ENCODE results near the gene DROSHA.

DROSHA gene

DNA sequence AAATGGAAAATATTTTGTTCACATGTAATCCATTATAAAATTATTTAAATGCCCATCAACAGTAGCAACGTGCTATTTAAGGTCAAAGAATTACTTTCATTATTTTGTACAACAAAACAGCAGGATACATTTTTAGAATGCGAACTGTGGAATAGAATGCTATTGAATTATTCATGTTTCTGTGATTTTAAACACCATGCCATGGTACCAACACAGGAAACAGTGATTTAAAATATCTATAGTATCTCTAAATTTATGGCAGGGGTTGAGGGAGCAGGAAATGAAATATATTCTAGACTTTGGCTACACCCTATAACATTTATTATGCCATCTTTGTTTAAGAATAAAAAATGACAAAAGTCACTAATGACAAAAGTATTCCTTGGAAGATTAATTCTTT, 62.4 kb downstream of the DROSHA start:
- TF ChIP-seq EZH2phosphoT487 (IDR thresholded peaks at IDR 0.05; ENCODE audit: borderline replicate concordance, low read length) = no peak
- TF ChIP-seq, protein P1, sequence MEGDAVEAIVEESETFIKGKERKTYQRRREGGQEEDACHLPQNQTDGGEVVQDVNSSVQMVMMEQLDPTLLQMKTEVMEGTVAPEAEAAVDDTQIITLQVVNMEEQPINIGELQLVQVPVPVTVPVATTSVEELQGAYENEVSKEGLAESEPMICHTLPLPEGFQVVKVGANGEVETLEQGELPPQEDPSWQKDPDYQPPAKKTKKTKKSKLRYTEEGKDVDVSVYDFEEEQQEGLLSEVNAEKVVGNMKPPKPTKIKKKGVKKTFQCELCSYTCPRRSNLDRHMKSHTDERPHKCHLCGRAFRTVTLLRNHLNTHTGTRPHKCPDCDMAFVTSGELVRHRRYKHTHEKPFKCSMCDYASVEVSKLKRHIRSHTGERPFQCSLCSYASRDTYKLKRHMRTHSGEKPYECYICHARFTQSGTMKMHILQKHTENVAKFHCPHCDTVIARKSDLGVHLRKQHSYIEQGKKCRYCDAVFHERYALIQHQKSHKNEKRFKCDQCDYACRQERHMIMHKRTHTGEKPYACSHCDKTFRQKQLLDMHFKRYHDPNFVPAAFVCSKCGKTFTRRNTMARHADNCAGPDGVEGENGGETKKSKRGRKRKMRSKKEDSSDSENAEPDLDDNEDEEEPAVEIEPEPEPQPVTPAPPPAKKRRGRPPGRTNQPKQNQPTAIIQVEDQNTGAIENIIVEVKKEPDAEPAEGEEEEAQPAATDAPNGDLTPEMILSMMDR (IDR thresholded peaks at IDR 0.05; ENCODE audit: low read depth, low read length, poor library complexity, severe bottlenecking) = no peak
- no peak overlapping the region for H3K27ac ChIP-seq (ENCODE audit: low read depth, low read length)
- H3F3A ChIP-seq (ENCODE audit: control insufficient read depth, insufficient read depth) = no peaks in the 10 kb centered on the region
- no peak overlapping the region for H3K4me2 ChIP-seq (ENCODE audit: low read length)
- no peaks in the 10 kb centered on the region for H3K79me2 ChIP-seq (ENCODE audit: control insufficient read depth, low read length)
- H3K36me3 ChIP-seq (ENCODE audit: control insufficient read depth, low read length) = peaks cover 62% of the 10 kb centered on the region
- no peaks in the 10 kb centered on the region for H4K20me1 ChIP-seq (ENCODE audit: control insufficient read depth, insufficient read depth, low read depth, low read length)
- H3K9me3 ChIP-seq (ENCODE audit: control insufficient read depth, insufficient read depth, low read length) = no peaks in the 10 kb centered on the region
- H3K4me1 ChIP-seq (ENCODE audit: control insufficient read depth, low read length) = no peaks in the 10 kb centered on the region
- H3K27me3 ChIP-seq (ENCODE audit: control insufficient read depth, low read length) = no peaks in the 10 kb centered on the region
- H3K4me3 ChIP-seq (ENCODE audit: low read length) = no peak overlapping the region
- no peaks in the 10 kb centered on the region for H3K9me2 ChIP-seq (replicated peaks; ENCODE audit: control insufficient read depth, low read length)

DNA sequence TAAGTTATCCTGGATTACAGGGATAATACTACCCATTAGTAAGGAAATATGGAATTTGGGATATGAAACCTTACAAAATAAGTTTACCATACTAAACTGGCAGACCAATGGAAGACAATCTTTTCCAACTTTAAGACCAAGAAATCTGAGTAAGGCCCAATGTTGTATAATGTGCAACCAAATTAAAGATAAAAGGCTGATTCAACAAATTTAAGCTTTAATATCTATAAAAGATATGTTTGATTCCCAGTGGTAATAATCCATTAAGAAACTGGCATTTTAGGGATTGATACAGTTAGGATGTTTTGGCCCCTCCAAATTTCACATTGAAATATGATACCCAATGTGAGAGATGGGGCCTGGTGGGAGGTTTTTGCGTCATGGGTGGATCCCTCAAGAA, 66.6 kb downstream of the DROSHA start:
- no peak overlapping the region for H3K4me3 ChIP-seq (ENCODE audit: low read length)
- H3K79me2 ChIP-seq (ENCODE audit: control insufficient read depth, low read length) = no peaks in the 10 kb centered on the region
- no peak overlapping the region for H3K4me2 ChIP-seq (ENCODE audit: low read length)
- H3K27ac ChIP-seq (ENCODE audit: low read depth, low read length) = no peak overlapping the region
- H4K20me1 ChIP-seq (ENCODE audit: control insufficient read depth, insufficient read depth, low read depth, low read length) = no peaks in the 10 kb centered on the region
- peaks cover 86% of the 10 kb centered on the region for H3K36me3 ChIP-seq (ENCODE audit: control insufficient read depth, low read length)
- H3F3A ChIP-seq (ENCODE audit: control insufficient read depth, insufficient read depth) = no peaks in the 10 kb centered on the region
- no peaks in the 10 kb centered on the region for H3K27me3 ChIP-seq (ENCODE audit: control insufficient read depth, low read length)
- TF ChIP-seq, protein P1 (IDR thresholded peaks at IDR 0.05; ENCODE audit: low read depth, low read length, poor library complexity, severe bottlenecking) = no peak
- no peak for TF ChIP-seq EZH2phosphoT487 (IDR thresholded peaks at IDR 0.05; ENCODE audit: borderline replicate concordance, low read length)
- no peaks in the 10 kb centered on the region for H3K4me1 ChIP-seq (ENCODE audit: control insufficient read depth, low read length)
- no peaks in the 10 kb centered on the region for H3K9me2 ChIP-seq (replicated peaks; ENCODE audit: control insufficient read depth, low read length)
- H3K9me3 ChIP-seq (ENCODE audit: control insufficient read depth, insufficient read depth, low read length) = peaks cover 7% of the 10 kb centered on the region

DNA sequence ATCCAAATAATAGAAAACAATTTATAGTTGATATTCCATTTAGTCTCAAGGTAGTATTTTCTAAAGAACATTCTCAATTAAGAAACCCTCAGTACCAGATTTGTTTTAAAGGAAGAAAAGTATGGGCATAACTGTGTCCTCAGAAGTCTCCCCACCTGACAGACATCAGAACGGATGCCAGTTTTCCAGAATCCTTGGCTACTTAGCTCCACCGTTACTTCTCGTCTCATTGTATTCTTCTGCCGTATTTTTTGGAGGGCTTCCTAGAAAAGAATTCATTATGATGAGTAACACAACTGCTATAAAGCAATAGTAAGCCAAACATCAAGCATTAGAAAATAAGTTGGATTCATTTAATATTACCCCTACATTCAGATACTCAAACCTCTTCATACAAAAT, 67.8 kb downstream of the DROSHA start:
- no peaks in the 10 kb centered on the region for H3F3A ChIP-seq (ENCODE audit: control insufficient read depth, insufficient read depth)
- H3K9me3 ChIP-seq (ENCODE audit: control insufficient read depth, insufficient read depth, low read length) = peaks cover 7% of the 10 kb centered on the region
- H3K27ac ChIP-seq (ENCODE audit: low read depth, low read length) = no peak overlapping the region
- H3K9me2 ChIP-seq (replicated peaks; ENCODE audit: control insufficient read depth, low read length) = no peaks in the 10 kb centered on the region
- H3K4me3 ChIP-seq (ENCODE audit: low read length) = no peak overlapping the region
- TF ChIP-seq, protein P1 (IDR thresholded peaks at IDR 0.05; ENCODE audit: low read depth, low read length, poor library complexity, severe bottlenecking) = no peak
- no peak for TF ChIP-seq EZH2phosphoT487 (IDR thresholded peaks at IDR 0.05; ENCODE audit: borderline replicate concordance, low read length)
- no peaks in the 10 kb centered on the region for H3K79me2 ChIP-seq (ENCODE audit: control insufficient read depth, low read length)
- H4K20me1 ChIP-seq (ENCODE audit: control insufficient read depth, insufficient read depth, low read depth, low read length) = no peaks in the 10 kb centered on the region
- no peaks in the 10 kb centered on the region for H3K27me3 ChIP-seq (ENCODE audit: control insufficient read depth, low read length)
- peaks cover 91% of the 10 kb centered on the region for H3K36me3 ChIP-seq (ENCODE audit: control insufficient read depth, low read length)
- no peaks in the 10 kb centered on the region for H3K4me1 ChIP-seq (ENCODE audit: control insufficient read depth, low read length)
- no peak overlapping the region for H3K4me2 ChIP-seq (ENCODE audit: low read length)

DNA sequence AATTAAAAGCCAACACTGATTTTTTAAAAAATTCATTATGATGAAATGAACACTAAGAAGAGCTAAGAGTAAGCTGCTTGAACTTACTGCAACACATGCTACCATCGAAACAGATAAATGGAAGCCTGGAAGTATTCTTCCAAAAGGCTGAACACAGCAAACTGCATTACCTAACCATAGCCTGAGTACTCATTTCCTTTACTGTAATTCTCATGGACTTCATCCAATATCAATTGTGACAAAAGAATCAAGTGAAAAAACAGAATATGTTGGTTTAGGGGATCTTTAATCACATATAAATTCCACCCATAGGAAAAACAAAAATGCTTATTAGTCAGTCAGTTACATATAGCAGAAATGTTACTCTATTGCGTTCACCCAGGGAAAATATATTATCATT, 68.5 kb downstream of the DROSHA start:
- H3K9me3 ChIP-seq (ENCODE audit: control insufficient read depth, insufficient read depth, low read length) = peaks cover 7% of the 10 kb centered on the region
- H3K4me3 ChIP-seq (ENCODE audit: low read length) = no peak overlapping the region
- H3K27me3 ChIP-seq (ENCODE audit: control insufficient read depth, low read length) = no peaks in the 10 kb centered on the region
- H3K36me3 ChIP-seq (ENCODE audit: control insufficient read depth, low read length) = peaks cover 90% of the 10 kb centered on the region
- no peaks in the 10 kb centered on the region for H3K9me2 ChIP-seq (replicated peaks; ENCODE audit: control insufficient read depth, low read length)
- H3K4me1 ChIP-seq (ENCODE audit: control insufficient read depth, low read length) = no peaks in the 10 kb centered on the region
- no peak overlapping the region for H3K27ac ChIP-seq (ENCODE audit: low read depth, low read length)
- no peaks in the 10 kb centered on the region for H3F3A ChIP-seq (ENCODE audit: control insufficient read depth, insufficient read depth)
- no peaks in the 10 kb centered on the region for H4K20me1 ChIP-seq (ENCODE audit: control insufficient read depth, insufficient read depth, low read depth, low read length)
- H3K4me2 ChIP-seq (ENCODE audit: low read length) = no peak overlapping the region
- no peak for TF ChIP-seq EZH2phosphoT487 (IDR thresholded peaks at IDR 0.05; ENCODE audit: borderline replicate concordance, low read length)
- TF ChIP-seq, protein P1 (IDR thresholded peaks at IDR 0.05; ENCODE audit: low read depth, low read length, poor library complexity, severe bottlenecking) = no peak
- H3K79me2 ChIP-seq (ENCODE audit: control insufficient read depth, low read length) = no peaks in the 10 kb centered on the region
